Measurements from ENCODE around the gene SNRPB. TPM values are rescaled to one million over a fixed set of nuclear protein-coding genes. Genes with fewer than 3 reads are reported as not detected.

The SNRPB gene
- polyA plus RNA-seq, 4 donors, result 118 to 189 (median 142) TPM

- DNase-seq (ENCODE audit: low read depth in 4 of 4, low spot score in 3 of 4), result no peak
Observed at GRCh38 chr20:2475850-2476741, 5.5 kb upstream of the SNRPB start.

- no peak for DNase-seq (ENCODE audit: low read depth in 4 of 4, low spot score in 3 of 4)
Observed at GRCh38 chr20:2473516-2473915, 2.9 kb upstream of the SNRPB start.

GRCh38 chr20:2469991-2470422, 582 bp downstream of the SNRPB start:
- peak; percentile 7 to 28 (median 18) for DNase-seq (ENCODE audit: low read depth in 4 of 4, low spot score in 3 of 4)

GRCh38 chr20:2468581-2469407, 1.8 kb downstream of the SNRPB start:
- DNase-seq (ENCODE audit: low read depth in 4 of 4, low spot score in 3 of 4), result no peak

GRCh38 chr20:2467412-2467811, 3.2 kb downstream of the SNRPB start:
- DNase-seq (ENCODE audit: low read depth in 4 of 4, low spot score in 3 of 4), result no peak

- DNase-seq (ENCODE audit: low read depth in 4 of 4, low spot score in 3 of 4), result no peak
Observed at GRCh38 chr20:2465100-2465499, 5.5 kb downstream of the SNRPB start.

GRCh38 chr20:2463616-2464365, 6.8 kb downstream of the SNRPB start:
- DNase-seq (ENCODE audit: low read depth in 4 of 4, low spot score in 3 of 4), result no peak

GRCh38 chr20:2462484-2462883, 8.1 kb downstream of the SNRPB start:
- DNase-seq (ENCODE audit: low read depth in 4 of 4, low spot score in 3 of 4), result no peak

- no peak for DNase-seq (ENCODE audit: low read depth in 4 of 4, low spot score in 3 of 4)
Observed at GRCh38 chr20:2460752-2461424, 9.7 kb downstream of the SNRPB start.

GRCh38 chr20:2459981-2460751, 10.4 kb downstream of the SNRPB start:
- DNase-seq (ENCODE audit: low read depth in 4 of 4, low spot score in 3 of 4), result no peak

- no peak for DNase-seq (ENCODE audit: low read depth in 4 of 4, low spot score in 3 of 4)
Observed at GRCh38 chr20:2458919-2459499, 11.6 kb downstream of the SNRPB start.

- no peak for DNase-seq (ENCODE audit: low read depth in 4 of 4, low spot score in 3 of 4)
Observed at GRCh38 chr20:2455771-2456497, 14.7 kb downstream of the SNRPB start.

GRCh38 chr20:2453792-2454191, 16.8 kb downstream of the SNRPB start:
- DNase-seq (ENCODE audit: low read depth in 4 of 4, low spot score in 3 of 4), result no peak

GRCh38 chr20:2451939-2452732, 18.5 kb downstream of the SNRPB start:
- DNase-seq (ENCODE audit: low read depth in 4 of 4, low spot score in 3 of 4), result peak; percentile 35 to 52 (median 46)

- no peak for DNase-seq (ENCODE audit: low read depth in 4 of 4, low spot score in 3 of 4)
Observed at GRCh38 chr20:2451422-2451821, 19.2 kb downstream of the SNRPB start.

GRCh38 chr20:2449386-2449785, 21.2 kb downstream of the SNRPB start:
- no peak for DNase-seq (ENCODE audit: low read depth in 4 of 4, low spot score in 3 of 4)

GRCh38 chr20:2446845-2447244, 23.7 kb downstream of the SNRPB start:
- no peak for DNase-seq (ENCODE audit: low read depth in 4 of 4, low spot score in 3 of 4)

- DNase-seq (ENCODE audit: low read depth in 4 of 4, low spot score in 3 of 4), result no peak
Observed at GRCh38 chr20:2431185-2431584, 39.4 kb downstream of the SNRPB start.
